ENCODE data around the gene INA.
"Not testable (repeated sequence)": the region's sequence is repeated elsewhere in the genome, so short reads cannot be mapped to it uniquely, and the experiment has no call there.

INA gene

GRCh38 chr10:103276896-103277712 lies at the start of gene INA:
INA (plus strand) TSS chr10:103277138; CDS start chr10:103277212, 74 bp downstream.
- DNase-seq: peak; percentile 67

- DNase-seq: no peak
These were observed 49.5 kb upstream of the INA start for GRCh38 chr10:103227416-103227815.

GRCh38 chr10:103231047-103231551 lies 45.8 kb upstream of the INA start:
- DNase-seq: no peak

DNA sequence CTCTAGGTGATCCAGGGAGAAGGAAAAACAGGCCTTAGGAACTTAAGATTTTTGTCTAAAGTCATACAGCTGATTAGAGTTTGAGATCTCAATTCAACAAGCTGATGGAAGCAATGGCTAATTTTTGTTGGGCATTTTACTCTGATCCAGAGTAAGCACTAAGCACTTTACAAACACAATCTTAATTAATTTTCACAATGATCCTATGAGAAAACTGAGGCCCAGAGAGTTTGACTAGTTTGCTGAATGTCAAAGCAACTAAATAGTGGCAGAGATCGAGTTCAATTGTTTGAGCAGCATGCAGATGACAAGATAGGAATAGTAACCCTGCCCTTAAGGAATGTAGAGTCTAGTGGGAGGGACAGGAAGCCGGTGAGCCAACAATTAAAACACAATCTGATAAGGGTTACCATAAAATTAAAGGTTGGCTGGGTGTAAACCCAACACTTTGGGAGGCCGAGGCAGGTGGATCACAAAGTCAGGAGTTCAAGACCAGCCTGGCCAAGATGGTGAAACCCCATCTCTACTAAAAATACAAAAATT lies 44.7 kb upstream of the INA start:
- DNase-seq: no peak

DNA sequence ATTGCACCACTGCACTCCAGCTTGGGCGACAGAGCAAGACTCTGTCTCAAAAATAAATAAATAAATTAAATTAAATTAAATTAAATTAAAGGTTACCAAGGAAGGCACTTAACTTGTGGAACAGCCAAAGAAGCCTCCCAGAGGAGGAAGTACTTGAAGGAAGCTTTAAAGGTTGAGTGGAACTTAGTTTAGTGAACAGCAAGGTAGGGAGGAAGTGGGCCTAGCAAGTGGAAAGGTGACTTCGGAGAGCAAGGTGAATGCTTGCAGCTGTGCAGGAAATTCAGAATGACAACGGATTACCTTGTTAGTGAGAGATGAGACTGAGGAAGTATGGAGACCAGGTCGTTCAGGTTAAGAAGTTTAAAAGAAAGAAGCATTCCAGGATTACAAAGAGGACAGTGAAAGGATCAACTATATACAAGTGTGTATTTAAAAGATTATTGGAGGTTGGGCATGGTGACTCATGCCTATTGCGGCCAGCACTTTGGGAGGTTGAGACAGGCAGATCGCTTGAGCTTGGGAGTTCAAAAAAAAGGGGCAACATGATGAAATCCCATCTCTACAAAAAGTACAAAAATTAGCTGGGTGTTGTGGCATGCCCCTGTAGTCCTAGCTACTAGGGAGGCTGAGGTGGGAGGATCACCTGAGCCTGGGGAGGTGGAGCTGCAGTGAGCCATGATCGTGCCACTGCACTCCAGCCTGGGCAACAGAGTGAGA lies 44.0 kb upstream of the INA start:
- no peak for DNase-seq

- no peak for DNase-seq
These were observed 41.2 kb upstream of the INA start for GRCh38 chr10:103235775-103236174.

- no peak for DNase-seq
These were observed 38.3 kb upstream of the INA start for GRCh38 chr10:103238506-103239252.

DNA sequence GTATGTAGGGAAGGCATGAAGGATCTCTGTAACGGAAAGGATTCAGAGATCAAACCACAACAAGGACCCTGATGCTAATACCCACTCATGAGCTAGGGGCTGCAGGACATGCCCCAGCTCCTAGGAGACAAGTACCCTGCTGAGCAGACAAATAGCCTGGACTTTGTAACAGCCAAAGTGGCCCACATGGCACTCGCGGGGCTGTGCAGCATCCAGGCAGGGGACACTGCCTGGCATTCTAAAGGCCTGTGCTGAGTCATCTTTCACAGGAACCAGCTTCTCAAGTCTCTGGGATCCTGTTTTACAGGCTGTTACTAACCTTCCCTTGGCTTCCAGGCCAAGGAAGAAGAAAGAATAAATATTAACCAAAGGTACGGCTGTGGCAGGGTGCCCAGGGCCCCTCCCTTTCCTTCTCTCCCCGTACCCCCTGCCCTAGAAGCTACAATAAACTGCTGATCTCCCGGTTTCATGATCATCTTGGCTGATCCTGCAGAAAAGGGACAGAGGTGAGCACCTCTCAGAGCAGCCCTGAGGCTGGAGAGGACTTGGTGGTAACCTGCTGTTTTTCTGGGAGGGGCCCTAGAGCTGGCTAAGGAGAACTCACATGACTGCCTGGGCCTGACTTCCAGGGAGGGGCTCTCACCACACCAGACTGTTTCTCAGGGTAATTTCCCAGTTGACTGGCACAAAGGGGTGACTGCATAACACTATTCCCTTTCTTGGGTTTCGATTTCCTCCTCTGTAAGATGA lies 35.5 kb upstream of the INA start:
- DNase-seq: no peak

GRCh38 chr10:103244666-103245271 lies 32.2 kb upstream of the INA start:
- DNase-seq: no peak

- DNase-seq: not testable (repeated sequence)
These were observed 31.4 kb upstream of the INA start, which contains the start of gene RPEL1 for GRCh38 chr10:103245587-103245986. RPEL1 (plus strand) TSS chr10:103245887; CDS start chr10:103245997, 110 bp downstream.

- DNase-seq: no peak
These were observed 30.6 kb upstream of the INA start for GRCh38 chr10:103246324-103246723.

- no peak for DNase-seq
These were observed 22.8 kb upstream of the INA start for GRCh38 chr10:103254113-103254512.

- no peak for DNase-seq
These were observed 22.2 kb upstream of the INA start for GRCh38 chr10:103254538-103255325.

DNA sequence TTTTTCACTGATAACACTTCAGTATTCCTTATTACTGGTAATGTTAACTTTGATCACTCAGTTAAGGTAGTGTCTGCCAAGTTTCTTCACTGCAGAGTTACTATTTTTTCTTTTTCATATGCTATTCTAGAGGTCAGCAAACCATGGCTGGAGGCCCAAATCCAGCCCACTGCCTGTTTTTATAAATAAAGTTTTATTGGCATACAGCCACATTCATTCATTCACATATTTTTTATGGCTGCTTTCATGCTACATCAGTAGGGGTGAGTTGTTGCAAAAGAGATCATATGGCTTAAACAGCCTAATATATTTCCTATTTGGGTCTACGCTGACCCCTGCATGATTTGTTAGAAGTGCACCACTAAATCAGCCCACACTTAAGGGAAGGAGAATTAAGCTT lies 20.3 kb upstream of the INA start:
- no peak for DNase-seq

- DNase-seq: no peak
These were observed 19.1 kb upstream of the INA start for GRCh38 chr10:103257812-103258211.

- not testable (repeated sequence) for DNase-seq
These were observed 18.0 kb upstream of the INA start for GRCh38 chr10:103258928-103259327.

- DNase-seq: no peak
These were observed 16.9 kb upstream of the INA start for GRCh38 chr10:103259989-103260388.

GRCh38 chr10:103262229-103262628 lies 14.7 kb upstream of the INA start:
- DNase-seq: no peak

- no peak for DNase-seq
These were observed 11.1 kb upstream of the INA start for GRCh38 chr10:103265717-103266329.

GRCh38 chr10:103273041-103273441 lies 3.9 kb upstream of the INA start:
- DNase-seq: peak; percentile 13

All from NCI-H2171 (cell line).